ENCODE measurements around the gene SLC12A4. TPM values are rescaled to one million over a fixed set of nuclear protein-coding genes. Genes with fewer than 3 reads are reported as not detected.

Gene SLC12A4
- total RNA-seq, 1 donor from 2014 or later: 117 TPM

DNA sequence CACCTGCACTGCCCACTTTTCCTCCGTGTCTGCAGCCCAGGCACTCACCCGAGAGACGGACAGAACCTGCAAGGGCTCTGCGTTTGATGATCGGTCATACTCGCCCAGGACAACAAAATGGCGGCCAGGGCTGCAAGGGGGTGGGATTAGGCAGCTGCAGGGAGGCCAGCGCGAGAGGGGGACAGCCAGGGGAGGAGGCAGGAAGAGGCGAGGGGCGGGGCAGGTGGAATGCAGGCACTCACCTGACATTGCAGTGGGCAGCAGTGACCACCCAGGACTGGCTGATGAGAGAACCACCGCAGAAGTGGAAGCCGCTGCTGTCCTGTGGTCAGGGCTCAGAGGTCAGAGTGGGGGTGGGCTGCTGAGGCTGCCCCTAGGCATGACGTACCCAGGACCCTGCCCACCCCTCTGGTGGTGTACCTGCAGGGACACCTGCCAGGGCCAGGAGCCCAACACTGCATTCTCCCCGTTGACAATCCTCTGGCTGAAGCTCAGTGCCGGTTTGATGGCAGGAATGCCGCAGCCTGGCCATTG, 37.7 kb downstream of the SLC12A4 start:
- Mint-ChIP-seq H3K4me3 (ENCODE audit: unreplicated experiment) (no peak overlapping the region), H3K27me3 (ENCODE audit: low read depth) (no peaks in the 10 kb centered on the region), H3K4me1 (ENCODE audit: low read depth) (peaks cover 27% of the 10 kb centered on the region), H3K9me3 (ENCODE audit: low read depth) (no peaks in the 10 kb centered on the region), H3K27ac (ENCODE audit: unreplicated experiment) (no peak overlapping the region), H3K36me3 (ENCODE audit: low read depth) (peaks cover 1% of the 10 kb centered on the region)
- peak; percentile 81 for DNase-seq (ENCODE audit: low spot score)
- TF ChIP-seq, protein P1, sequence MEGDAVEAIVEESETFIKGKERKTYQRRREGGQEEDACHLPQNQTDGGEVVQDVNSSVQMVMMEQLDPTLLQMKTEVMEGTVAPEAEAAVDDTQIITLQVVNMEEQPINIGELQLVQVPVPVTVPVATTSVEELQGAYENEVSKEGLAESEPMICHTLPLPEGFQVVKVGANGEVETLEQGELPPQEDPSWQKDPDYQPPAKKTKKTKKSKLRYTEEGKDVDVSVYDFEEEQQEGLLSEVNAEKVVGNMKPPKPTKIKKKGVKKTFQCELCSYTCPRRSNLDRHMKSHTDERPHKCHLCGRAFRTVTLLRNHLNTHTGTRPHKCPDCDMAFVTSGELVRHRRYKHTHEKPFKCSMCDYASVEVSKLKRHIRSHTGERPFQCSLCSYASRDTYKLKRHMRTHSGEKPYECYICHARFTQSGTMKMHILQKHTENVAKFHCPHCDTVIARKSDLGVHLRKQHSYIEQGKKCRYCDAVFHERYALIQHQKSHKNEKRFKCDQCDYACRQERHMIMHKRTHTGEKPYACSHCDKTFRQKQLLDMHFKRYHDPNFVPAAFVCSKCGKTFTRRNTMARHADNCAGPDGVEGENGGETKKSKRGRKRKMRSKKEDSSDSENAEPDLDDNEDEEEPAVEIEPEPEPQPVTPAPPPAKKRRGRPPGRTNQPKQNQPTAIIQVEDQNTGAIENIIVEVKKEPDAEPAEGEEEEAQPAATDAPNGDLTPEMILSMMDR (IDR thresholded peaks at IDR 0.05): no peak

DNA sequence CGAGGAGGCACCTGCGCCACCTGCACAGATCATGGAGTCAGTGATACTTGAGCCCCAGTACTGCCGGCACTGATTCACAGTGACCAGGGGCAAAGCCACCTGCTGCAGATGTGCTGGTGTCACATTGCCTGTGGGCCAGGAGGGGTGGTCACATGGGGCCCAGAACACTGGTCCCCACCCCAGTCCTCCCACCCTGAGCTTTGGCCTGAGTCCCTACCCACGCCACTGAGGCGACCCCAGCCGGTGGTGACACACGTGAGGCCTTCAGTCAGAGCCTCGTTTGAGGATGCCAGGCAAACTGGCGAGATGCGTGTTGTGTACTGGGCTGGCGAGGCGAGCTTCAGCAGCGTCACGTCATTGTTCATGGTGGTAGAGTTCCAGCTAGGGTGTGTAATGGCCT, 38.2 kb downstream of the SLC12A4 start:
- Mint-ChIP-seq H3K27ac (ENCODE audit: unreplicated experiment) (no peak overlapping the region), H3K36me3 (ENCODE audit: low read depth) (peaks cover 1% of the 10 kb centered on the region), H3K9me3 (ENCODE audit: low read depth) (no peaks in the 10 kb centered on the region), H3K27me3 (ENCODE audit: low read depth) (no peaks in the 10 kb centered on the region), H3K4me1 (ENCODE audit: low read depth) (peaks cover 24% of the 10 kb centered on the region), H3K4me3 (ENCODE audit: unreplicated experiment) (no peak overlapping the region)
- DNase-seq (ENCODE audit: low spot score): no peak
- TF ChIP-seq, protein P1 (IDR thresholded peaks at IDR 0.05): no peak

DNA sequence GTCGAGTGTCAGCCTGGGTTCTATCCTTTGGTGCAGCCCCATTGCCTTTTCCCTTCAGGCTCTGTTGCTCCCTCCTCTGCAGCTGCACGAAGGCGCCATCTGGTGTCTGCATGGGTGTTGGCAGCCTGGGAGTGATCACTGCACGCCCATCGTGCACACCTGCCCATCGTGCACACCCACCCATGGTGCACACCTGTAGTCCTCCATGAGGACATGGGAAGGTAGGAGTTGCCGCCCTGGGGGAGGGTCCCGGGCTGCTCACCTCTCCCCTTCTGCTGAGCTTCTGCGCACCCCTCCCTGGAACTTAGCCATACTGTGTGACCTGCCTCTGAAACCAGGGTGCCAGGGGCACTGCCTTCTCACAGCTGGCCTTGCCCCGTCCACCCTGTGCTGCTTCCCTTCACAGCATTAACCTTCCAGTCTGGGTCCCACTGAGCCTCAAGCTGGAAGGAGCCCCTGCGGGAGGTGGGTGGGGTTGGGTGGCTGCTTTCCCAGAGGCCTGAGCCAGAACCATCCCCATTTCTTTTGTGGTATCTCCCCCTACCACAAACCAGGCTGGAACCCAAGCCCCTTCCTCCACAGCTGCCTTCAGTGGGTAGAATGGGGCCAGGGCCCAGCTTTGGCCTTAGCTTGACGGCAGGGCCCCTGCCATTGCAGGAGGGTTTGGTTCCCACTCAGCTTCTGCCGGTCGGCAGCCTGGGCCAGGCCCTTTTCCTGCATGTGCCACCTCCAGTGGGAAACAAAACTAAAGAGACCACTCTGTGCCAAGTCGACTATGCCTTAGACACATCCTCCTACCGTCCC, 39.7 kb downstream of the SLC12A4 start:
- Mint-ChIP-seq H3K9me3 (ENCODE audit: low read depth) (no peaks in the 10 kb centered on the region), H3K27me3 (ENCODE audit: low read depth) (no peaks in the 10 kb centered on the region), H3K4me3 (ENCODE audit: unreplicated experiment) (no peak overlapping the region), H3K4me1 (ENCODE audit: low read depth) (peaks cover 12% of the 10 kb centered on the region), H3K27ac (ENCODE audit: unreplicated experiment) (no peak overlapping the region), H3K36me3 (ENCODE audit: low read depth) (peaks cover 1% of the 10 kb centered on the region)
- TF ChIP-seq, protein P1 (IDR thresholded peaks at IDR 0.05): peak; percentile 88
- DNase-seq (ENCODE audit: low spot score): peak; percentile 90

DNA sequence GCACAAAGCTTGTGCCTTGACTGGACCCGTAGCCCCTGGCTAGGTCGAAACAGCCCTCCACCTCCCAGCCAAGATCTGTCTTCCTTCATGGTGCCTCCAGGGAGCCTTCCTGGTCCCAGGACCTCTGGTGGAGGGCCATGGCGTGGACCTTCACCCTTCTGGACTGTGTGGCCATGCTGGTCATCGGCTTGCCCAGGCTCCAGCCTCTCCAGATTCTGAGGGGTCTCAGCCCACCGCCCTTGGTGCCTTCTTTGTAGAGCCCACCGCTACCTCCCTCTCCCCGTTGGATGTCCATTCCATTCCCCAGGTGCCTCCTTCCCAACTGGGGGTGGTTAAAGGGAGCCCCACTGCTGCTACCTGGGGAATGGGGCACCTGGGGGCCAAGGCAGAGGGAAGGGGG, 40.3 kb downstream of the SLC12A4 start:
- no peak overlapping the region for H3K27ac Mint-ChIP-seq (ENCODE audit: unreplicated experiment)
- peaks cover 12% of the 10 kb centered on the region for H3K4me1 Mint-ChIP-seq (ENCODE audit: low read depth)
- TF ChIP-seq, protein P1 (IDR thresholded peaks at IDR 0.05): no peak
- H3K27me3 Mint-ChIP-seq (ENCODE audit: low read depth): no peaks in the 10 kb centered on the region
- H3K36me3 Mint-ChIP-seq (ENCODE audit: low read depth): peaks cover 1% of the 10 kb centered on the region
- DNase-seq (ENCODE audit: low spot score): no peak
- no peak overlapping the region for H3K4me3 Mint-ChIP-seq (ENCODE audit: unreplicated experiment)
- H3K9me3 Mint-ChIP-seq (ENCODE audit: low read depth): no peaks in the 10 kb centered on the region

DNA sequence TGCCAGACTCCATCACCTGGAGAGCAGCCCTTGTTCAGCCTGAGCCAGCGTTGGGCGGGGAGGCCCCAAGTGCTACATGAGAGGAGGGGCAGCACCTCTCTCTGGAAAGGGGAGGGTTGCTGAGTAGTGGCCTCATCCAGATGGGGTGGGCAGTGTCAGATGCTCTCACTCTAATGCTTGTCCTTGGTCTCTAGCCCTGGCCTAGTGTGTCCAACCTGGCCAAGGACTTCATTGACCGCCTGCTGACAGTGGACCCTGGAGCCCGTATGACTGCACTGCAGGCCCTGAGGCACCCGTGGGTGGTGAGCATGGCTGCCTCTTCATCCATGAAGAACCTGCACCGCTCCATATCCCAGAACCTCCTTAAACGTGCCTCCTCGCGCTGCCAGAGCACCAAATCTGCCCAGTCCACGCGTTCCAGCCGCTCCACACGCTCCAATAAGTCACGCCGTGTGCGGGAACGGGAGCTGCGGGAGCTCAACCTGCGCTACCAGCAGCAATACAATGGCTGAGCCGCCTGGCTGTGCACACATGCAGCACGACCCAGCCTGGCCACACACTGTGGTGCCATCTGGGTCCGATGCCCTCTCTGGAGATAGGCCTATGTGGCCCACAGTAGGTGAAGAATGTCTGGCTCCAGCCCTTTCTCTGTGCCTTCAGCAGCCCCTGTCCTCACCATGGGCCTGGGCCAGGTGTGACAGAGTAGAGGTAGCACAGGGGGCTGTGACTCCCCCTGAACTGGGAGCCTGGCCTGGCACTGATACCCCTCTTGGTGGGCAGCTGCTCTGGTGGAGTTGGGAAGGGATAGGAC, 41.1 kb downstream of the SLC12A4 start:
- peak; percentile 84 for DNase-seq (ENCODE audit: low spot score)
- TF ChIP-seq, protein P1 (IDR thresholded peaks at IDR 0.05): no peak

More for the DNA sequence above, 41.1 kb downstream of the SLC12A4 start:
- Mint-ChIP-seq H3K4me3 (ENCODE audit: unreplicated experiment) (no peak overlapping the region), H3K4me1 (ENCODE audit: low read depth) (peaks cover 12% of the 10 kb centered on the region), H3K36me3 (ENCODE audit: low read depth) (peaks cover 1% of the 10 kb centered on the region), H3K9me3 (ENCODE audit: low read depth) (no peaks in the 10 kb centered on the region), H3K27me3 (ENCODE audit: low read depth) (no peaks in the 10 kb centered on the region), H3K27ac (ENCODE audit: unreplicated experiment) (no peak overlapping the region)
